Activated CD8-positive, alpha-beta memory T cell treated with anti-CD3 and anti-CD28 coated beads for 1 hour (primary cell): ENCODE measurements around the gene GUCY1B1.
"Not testable (repeated sequence)": the region's sequence is repeated elsewhere in the genome, so short reads cannot be mapped to it uniquely, and the experiment has no call there.

Experiments used
- DNase-seq, 2 donors: peaks; one replicate each; pipeline ENCODE4 v3.0.0-alpha.2; 2020; ENCODE audit warnings: low read depth in 1 of 2; ENCODE audit errors: extremely low read depth in 1 of 2

The GUCY1B1 gene

DNA sequence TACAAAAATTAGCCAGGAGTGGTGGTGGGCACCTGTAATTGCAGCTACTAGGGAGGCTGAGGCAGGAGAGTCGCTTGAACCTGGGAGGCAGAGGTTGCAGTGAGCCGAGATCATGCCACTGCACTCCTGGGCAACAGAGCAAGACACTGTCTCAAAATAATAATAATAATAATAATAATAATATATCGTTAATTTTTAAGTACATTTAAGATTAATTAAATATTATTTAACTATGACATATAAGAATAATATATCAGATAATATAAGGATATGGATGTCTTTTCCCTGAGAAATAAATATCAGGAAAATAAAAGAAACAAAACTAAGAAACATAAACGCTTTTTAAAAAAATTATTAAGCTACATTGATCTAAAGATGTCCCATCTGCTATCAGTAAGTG lies 38.8 kb downstream of the GUCY1B1 start:
- not testable (repeated sequence) for DNase-seq

DNA sequence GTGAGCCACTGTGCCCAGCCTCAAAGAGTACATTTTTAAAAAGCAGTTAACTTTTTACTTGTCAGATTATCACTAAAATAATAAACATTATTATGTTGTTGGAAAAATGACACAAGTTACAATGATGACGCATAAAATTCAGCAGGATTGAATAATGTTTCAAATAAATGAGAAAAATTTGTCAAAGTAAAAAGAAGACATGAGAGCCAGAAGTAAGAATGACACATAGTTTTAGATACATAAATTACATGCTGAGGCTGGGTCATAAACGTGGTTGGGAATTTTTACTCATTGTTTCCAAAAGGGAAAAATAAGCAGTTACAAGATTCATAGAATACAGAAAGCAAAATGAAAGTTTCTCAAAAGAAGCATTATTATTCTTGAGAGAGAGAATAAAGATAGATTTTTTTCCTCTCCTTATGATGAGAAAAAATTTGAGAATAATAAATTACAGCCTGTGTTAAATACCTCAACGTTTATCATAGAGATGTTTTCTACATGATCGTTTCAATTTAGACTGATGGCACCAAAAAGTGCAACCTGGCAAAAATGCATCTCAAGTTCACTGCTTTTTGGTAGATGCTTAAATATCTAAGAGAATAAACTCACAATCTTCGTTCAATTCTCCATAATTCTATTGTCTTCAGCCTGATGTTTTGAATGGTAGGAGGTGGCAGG lies 40.4 kb downstream of the GUCY1B1 start:
- DNase-seq: no peak

DNA sequence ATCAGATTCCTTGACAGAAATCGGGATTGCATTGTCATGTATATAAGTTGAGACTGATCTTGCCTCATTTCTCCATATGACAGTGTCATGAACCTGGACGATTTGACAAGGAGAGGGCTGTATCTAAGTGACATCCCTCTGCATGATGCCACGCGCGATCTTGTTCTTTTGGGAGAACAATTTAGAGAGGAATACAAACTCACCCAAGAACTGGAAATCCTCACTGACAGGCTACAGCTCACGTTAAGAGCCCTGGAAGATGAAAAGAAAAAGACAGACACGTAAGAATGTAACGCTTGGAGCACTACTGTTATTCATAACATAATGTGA lies 40.9 kb downstream of the GUCY1B1 start:
- DNase-seq: no peak

DNA sequence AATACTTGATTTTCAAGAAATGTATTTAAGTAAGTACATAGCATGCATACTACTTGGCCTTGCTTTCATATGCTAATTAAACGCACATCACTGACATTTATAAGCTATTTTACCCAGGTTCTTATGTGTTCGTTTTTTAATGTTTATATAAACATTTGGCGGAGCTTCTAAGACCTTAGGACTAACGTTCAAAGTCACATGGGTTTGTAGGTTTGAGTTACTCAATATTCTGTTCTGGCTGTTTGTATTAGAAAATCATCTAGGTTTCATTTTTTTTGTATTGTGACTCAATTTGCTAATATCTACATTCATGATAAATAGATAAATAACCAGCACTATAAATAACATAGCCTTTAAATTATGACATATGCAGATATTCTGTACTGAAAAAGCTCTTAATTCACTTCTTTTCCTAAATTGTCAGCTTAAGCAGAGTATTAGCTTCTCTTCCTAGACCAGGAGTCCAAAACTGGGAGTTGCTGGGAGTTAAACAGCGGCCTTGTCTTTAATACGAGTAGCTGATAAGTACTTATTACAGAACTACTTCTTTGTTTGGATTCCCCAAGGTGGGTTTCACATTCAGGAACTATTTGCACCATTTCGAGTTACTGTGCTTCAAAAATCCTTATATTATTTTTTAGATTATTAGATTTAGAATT lies 42.0 kb downstream of the GUCY1B1 start:
- DNase-seq: no peak

DNA sequence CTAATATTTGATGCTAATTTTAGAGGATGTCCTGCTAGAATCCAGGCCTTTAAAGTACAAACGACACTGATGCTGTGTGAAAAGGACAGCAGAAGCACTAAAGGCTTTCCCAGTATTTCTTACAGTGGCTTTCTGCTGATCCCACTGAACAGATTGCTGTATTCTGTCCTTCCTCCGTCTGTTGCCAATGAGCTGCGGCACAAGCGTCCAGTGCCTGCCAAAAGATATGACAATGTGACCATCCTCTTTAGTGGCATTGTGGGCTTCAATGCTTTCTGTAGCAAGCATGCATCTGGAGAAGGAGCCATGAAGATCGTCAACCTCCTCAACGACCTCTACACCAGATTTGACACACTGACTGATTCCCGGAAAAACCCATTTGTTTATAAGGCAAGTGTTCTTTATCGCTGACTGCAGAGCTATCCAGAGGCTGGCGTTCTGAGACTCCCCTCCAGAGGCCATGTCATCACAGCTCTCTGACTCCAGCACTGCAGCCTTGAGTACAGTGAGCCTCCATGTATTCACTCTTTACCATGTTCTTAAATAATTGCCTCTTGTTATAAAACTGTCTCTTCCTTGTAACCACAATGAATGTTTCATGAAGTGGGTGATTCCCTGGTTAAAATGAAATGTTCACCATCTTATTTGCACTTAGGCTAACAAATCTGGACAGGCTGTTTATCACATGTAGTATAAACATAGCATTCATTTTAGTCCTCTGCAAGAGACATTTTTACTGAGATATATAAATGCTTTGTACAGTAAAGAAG lies 43.6 kb downstream of the GUCY1B1 start:
- DNase-seq: no peak

DNA sequence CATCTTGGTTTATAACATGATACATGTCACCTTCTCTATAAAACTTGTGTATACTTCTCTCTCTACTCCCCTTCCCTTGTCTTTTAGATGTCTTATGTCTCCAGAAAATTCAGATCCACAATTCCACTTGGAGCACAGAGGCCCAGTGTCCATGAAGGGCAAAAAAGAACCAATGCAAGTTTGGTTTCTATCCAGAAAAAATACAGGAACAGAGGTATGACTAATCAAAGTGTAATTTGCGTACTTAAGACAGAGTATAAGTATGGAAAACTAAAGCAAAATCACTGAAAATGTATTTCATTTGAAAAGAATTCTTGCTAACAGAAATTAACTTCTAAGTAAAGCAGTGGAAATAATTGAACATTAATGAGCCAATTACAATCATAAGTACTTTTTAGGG lies 46.2 kb downstream of the GUCY1B1 start:
- DNase-seq: no peak

DNA sequence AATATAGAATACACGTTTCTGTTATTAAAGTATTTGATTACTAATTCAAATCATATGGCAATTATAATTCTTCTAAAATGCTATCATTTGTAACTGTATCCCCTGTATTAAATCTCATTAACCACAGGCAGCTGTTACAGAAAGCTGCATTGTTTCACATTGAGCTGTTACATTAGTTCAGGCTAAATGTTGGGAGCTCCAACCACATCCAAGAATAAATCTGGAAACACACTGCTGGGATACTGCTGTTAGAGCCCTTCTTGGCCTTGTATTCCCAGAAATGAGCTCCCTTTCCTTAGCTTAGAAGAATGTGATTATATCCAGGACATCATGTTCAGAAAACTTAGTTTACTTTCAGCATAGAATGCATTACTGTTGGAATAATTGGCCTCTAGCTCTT lies 48.2 kb downstream of the GUCY1B1 start:
- no peak for DNase-seq

DNA sequence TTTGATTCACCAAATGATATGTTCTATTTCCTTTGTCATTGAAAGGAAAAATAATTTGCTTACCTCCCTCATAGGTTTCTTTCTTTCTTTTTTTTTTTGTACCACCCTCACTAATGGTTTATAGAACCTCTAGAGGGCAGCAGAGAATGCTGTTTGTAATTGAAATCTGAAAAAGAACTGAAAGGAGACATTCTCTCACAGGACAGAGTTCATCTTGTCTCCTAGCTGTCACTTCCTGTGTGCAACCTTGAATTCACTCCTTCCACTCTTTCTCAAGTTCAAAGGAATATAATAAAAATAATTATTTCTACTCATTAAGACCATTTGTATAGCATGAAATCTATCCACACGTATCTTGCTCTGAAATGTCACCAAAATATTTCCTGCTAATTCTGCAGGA lies 51.0 kb downstream of the GUCY1B1 start:
- DNase-seq: no peak

DNA sequence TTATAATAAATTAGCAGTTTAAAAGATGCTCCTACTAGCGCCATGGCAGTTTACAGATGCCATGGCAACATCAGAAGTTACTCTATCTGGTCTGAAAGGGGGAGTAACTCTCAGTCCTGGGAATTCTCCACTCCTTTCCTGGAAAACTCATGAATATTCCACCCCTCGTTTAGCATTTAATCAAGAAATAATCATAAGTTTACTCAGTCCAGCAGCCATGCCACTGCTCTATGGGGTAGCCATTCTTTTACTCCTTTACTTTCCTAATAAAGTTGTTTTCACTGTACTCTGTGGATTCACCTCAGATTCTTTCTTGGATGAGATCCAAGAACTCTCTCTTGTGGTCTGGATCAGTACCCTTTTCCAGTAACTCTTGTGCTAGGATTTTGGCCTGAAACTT lies 52.3 kb downstream of the GUCY1B1 start:
- DNase-seq: no peak

DNA sequence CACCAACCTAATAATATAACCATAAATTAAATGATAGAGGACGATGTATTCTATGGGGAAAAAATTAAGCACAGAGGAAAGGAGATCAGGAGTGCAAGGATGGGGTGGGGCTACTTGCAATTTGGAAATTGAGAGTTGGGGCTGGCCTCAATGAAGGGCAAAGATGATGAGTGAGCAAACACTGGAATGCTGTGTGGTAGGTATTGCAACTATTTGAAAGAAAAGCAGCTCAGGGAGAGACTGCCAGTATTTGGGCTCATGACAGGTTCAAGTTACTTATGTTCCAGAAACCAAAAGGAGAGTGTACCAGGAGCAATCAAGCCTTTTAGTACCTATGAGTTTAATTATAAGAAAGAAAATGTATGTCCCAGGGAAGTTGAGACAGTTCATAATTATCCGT lies 59.8 kb downstream of the GUCY1B1 start:
- no peak for DNase-seq

DNA sequence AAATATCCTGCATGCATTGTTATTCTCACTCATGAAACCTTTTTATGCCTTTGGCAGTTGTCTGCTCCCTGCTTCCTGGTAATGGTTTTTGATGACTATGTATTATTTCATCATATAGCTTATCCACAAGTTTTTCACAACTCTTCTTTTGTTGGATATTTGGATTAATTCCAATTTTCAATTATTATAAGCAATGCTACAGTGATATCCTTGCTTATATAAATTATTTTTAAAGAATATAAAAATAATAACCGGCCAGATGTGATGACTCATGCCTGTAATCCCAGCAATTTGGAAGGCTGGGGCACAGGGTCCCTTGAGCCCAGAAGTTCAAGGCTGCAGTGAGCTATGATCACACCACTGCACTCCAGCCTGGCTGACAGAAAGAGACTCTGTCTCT lies 60.2 kb downstream of the GUCY1B1 start:
- no peak for DNase-seq

DNA sequence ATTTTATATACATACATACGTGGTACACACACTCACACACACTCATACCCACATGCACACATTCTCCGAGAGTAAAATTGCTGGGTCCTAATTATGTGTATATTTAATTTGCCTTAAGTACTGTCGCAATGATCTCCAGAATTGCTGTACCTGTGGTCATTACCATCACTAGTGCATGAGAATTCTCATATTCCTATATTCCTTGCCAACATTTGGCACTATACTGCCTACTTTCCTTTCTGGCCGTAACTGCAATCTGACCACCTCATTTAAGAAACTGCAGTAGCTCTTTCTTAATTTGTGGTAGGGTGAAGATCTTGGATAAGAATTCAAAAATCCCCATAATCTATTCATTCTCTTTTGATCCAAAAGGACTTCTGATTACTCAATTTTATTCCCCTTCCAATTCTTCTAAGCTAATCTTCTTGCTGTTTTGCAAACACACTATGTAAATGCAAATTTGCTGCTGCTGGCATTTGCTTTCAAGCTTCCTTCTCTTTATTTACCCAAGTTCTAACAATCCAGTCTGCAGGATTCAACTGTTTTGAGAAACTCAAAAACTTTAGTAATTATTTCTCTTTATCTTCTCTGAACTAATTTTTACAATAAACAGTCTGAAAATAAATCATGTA lies 62.2 kb downstream of the GUCY1B1 start:
- DNase-seq: no peak

DNA sequence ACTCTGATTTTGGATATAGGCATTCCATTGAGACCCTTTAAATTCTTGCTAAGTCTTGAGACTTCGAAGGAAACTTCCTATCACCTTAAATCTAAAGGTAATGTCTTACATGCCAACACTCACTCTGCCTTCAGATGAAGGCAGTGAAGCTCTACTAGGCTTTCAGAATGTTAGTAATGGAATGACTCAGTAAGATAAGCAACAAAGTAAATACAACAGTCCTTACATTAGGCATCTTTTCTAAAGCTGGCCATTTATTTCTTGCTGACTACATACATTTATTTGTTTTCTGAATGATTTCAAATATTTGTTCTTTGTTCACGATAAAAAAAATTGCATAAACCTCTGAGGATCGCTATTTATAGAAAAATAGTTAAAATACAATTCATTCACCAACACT lies 63.8 kb downstream of the GUCY1B1 start:
- no peak for DNase-seq

DNA sequence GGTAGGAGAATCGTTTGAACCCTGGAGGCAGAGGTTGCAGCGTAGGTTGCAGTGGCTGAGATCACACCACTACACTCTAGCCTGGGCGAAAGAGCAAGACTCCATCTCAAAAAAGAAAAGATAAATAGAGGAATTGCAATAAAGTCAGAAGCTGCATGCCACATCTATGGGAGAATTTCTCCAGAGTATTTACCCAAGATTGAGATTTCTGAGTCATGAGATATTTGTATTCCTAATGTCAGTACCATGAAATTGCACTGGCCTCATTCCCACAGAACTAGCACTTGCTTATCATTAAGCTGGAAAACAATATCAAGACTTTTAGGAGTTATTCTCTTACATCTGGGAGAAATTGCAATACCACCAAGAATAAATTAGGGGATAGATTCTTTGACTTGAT lies 69.8 kb downstream of the GUCY1B1 start:
- no peak for DNase-seq

DNA sequence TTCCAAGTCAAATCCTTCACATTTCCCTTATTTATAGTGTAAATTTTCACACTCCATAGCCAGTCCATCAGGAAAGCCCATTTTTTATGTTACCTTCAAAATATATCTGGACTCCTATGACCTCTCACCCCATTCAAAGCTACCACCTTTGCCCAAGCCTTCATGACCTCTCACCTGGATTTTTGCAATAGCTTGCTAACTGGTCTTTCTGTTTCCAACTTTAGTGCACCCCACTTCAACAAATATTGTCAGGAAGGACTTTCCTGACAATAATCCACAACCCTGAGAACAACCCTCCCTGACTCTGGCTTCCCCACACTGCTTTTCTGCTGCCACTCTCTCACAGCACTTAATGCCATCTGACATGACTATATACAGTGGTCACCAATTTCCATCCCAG lies 73.8 kb downstream of the GUCY1B1 start:
- DNase-seq: no peak

DNA sequence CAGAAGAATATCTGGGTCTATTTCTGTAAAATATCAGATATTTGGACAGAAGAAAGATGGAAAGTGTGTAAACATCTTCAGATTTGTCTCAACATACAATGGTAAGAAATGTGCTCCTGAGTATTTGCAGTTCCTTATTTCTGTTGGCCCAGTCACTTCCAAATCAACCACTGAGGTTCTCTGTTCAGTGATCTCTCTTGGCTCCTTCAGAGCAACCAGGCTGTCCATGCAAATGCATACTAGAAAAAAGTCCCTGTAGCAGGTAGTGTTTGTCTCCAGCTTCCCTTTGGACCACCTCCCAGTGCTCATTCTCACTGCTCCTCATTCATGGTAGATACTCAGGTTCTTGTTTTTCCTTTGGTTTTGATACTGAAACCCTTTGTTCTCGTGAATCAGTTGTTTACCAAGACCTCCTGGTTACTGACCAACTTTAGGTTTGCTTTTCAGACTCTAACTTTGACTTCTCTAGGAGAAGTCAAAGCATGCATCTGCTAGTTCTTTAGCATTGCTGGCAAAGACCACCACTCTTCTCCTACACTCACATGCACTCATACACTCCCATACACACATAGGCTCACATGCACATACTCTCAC lies 78.5 kb downstream of the GUCY1B1 start:
- no peak for DNase-seq

DNA sequence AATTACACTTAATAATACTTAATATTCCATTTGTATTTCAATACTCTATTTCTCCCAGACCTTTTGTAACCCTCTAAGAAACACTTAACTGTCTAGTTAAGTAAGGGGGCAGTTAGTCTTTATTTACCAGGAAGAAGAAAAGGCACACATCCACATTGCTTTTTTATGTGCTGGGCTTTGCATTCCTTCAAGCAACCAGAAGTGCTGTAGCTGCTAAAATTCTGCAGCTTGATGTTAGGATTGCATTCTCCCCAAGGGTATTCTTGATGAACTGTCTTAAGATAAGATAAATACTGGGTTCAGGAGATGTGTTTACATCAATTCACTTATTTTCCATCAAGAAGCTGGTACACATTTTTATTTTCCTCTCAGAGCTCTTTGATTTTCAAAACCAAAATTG lies 83.3 kb downstream of the GUCY1B1 start:
- DNase-seq: no peak

DNA sequence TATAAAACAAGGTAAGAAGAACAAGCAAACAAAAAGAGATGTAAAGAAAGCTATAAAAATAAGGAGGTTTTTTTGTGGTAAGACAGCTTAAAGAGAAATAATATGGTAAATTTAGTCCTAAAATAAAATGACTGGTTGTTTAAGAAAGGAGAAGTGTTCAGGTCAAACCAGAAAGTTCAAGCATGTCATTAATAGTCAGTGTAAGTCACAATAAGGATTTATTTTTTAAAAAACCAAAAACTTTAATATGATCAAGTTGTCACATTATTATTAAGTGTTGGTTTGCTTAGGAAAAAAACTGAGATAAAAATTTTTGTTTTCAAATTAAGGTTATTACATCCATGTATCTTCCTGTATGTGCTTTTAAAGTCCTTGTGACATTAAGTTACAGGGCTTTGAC lies 88.1 kb downstream of the GUCY1B1 start:
- DNase-seq: no peak

DNA sequence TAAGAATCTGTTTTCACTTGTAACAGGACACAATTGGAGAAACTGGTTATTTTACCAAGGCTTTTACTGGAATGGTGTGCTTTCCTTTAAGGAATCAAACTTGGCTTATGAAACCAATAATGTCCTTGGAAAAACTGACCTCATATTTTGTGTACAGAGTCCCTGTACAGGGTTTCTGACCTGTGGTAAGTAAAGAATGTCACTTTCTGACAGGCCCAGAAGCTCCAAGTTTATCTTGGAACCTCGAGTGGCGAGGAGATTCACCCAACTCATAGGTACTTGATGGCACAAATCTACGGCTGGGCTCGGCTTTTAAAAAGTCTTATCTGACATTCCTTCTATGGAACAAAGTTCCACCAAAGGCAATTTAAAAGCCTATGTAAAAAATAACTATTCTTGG lies 90.2 kb downstream of the GUCY1B1 start:
- no peak for DNase-seq

DNA sequence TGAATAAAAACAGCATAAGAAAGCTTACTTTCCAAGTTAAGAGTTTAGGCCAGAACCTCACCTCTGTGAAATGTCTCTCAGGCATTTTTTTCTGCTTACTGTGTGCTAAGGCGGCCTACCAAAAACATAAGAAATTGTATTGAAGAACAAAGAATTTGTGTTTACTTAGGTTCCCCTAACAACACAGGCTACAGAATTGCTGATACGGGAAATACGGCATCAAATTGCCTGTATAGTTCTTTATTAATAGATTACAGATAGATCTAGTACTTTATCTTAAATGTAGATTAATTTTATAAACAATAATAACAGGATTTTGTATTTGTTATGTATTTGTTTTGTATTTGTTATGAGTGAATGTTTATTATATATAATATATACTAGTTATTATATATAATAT lies 94.4 kb downstream of the GUCY1B1 start:
- DNase-seq: no peak

DNA sequence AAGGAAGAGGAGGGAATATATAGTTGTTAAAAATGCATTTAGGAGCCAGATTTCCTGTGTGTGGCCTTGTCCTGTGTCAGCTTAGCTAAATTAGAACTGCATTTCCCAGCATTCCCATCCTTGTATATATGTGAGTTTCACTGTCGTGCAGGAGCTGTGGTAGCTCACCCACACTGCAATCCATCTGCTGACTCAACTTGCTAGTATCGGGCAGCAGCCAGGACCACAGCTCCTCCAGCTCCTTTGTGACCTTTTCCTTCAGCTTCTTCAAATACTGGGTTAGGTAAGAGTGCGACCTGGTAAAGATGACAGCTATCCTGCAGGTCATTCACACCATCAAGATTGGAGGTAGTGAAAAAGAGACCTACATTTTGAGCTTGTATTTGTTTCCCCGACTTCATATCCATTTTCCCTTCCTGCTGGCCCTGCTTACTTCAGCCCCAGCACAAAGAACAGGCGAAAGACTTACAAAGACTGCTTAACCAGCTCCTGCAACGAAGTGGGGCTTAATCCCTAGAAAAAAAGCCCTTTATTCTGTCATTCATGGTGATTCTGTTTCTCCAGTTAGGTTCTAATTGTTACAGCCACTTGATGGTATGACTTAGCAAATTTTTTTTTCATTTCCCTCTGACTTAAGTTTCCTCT lies 95.9 kb downstream of the GUCY1B1 start:
- DNase-seq: no peak
